ENCODE data around the gene ZNF594.

GRCh38 chr17:5225668-5226457 is 34.2 kb upstream of the ZNF594 start:
- no peak for TF ChIP-seq EP300 (IDR thresholded peaks at IDR 0.05)
- TF ChIP-seq CTCF (IDR thresholded peaks at IDR 0.05) = no peak
- no peak for TF ChIP-seq POLR2A (IDR thresholded peaks at IDR 0.05)

All from suprapubic skin (tissue), 3 donors.